Activated CD4-positive, alpha-beta memory T cell treated with anti-CD3 and anti-CD28 coated beads for 36 hours (primary cell): ENCODE measurements around the gene FRMD4A. TPM values are rescaled to one million over a fixed set of nuclear protein-coding genes. Genes with fewer than 3 reads are reported as not detected.

Source experiments
- CTCF ChIA-PET: fragments of 350-600 bp; sonication (Branson Sonifier 250); formaldehyde crosslinking; loops from one replicate; lab custom pipeline; 2021; ENCODE audit warnings: antibody characterized with exemption, inconsistent platforms; lab: Charles Lee
- POLR2A ChIA-PET: fragments of 350-600 bp; sonication (Branson Sonifier 250); formaldehyde crosslinking; loops from one replicate; lab custom pipeline; 2021; ENCODE audit warnings: antibody characterized with exemption; lab: Charles Lee
- DNase-seq: peaks from one replicate; pipeline ENCODE4 v3.0.0-alpha.2; 2020
- H3K27ac Mint-ChIP-seq: one replicate; pipeline ENCODE4 v1.8.0; 2021; ENCODE audit warnings: mixed read lengths
- H3K27me3 Mint-ChIP-seq: one replicate; pipeline ENCODE4 v1.8.0; 2021; ENCODE audit warnings: mixed read lengths
- H3K36me3 Mint-ChIP-seq: one replicate; pipeline ENCODE4 v1.8.0; 2021; ENCODE audit warnings: mixed read lengths
- H3K4me1 Mint-ChIP-seq: one replicate; pipeline ENCODE4 v1.8.0; 2021; ENCODE audit warnings: low read depth, mixed read lengths
- H3K4me3 Mint-ChIP-seq: one replicate; pipeline ENCODE4 v1.8.0; 2021; ENCODE audit warnings: mild to moderate bottlenecking, mixed read lengths
- H3K9me3 Mint-ChIP-seq: one replicate; pipeline ENCODE4 v1.8.0; 2021; ENCODE audit warnings: mixed read lengths
- intact Hi-C: fragments of 100-400 bp; cut with micrococcal nuclease; formaldehyde crosslinking; loops from one replicate; pipeline ENCODE4 v1.15.1; 2023
- total RNA-seq, 2 experiments: library from RNA; stranded (reverse); gene quantifications; one replicate each; pipeline ENCODE4 v1.2.3, GENCODE V29; 2021

The FRMD4A gene
- total RNA-seq, 2 experiments from 2014 or later = 0.31 to 1.7 TPM

DNA sequence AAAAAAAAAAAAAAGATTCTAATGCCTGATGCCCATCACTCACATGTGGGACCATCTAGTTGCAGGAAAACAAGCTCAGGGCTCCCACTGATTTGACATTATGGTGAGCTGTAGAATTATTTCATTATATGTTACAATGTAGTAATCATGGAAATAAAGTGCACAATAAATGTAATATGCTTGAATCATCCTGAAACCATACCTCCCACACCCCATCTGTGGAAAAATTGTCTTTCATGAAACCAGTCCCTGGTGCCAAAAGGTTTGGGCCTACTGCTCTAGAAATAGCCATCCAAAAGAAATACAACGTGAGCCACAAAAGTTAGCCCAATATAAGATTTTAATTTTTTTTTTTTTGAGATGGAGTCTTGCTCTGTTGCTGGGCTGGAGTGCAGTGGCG is 478.8 kb downstream of the FRMD4A start:
- Mint-ChIP-seq H3K4me1 (peaks cover 7% of the 10 kb centered on the region), H3K27ac (no peak overlapping the region), H3K36me3 (no peaks in the 10 kb centered on the region), H3K4me3 (no peak overlapping the region), H3K27me3 (no peaks in the 10 kb centered on the region), H3K9me3 (no peaks in the 10 kb centered on the region)
- intact Hi-C loops = no loop called here
- ChIA-PET POLR2A (no interaction called here), CTCF (no interaction called here)
- DNase-seq = no peak

DNA sequence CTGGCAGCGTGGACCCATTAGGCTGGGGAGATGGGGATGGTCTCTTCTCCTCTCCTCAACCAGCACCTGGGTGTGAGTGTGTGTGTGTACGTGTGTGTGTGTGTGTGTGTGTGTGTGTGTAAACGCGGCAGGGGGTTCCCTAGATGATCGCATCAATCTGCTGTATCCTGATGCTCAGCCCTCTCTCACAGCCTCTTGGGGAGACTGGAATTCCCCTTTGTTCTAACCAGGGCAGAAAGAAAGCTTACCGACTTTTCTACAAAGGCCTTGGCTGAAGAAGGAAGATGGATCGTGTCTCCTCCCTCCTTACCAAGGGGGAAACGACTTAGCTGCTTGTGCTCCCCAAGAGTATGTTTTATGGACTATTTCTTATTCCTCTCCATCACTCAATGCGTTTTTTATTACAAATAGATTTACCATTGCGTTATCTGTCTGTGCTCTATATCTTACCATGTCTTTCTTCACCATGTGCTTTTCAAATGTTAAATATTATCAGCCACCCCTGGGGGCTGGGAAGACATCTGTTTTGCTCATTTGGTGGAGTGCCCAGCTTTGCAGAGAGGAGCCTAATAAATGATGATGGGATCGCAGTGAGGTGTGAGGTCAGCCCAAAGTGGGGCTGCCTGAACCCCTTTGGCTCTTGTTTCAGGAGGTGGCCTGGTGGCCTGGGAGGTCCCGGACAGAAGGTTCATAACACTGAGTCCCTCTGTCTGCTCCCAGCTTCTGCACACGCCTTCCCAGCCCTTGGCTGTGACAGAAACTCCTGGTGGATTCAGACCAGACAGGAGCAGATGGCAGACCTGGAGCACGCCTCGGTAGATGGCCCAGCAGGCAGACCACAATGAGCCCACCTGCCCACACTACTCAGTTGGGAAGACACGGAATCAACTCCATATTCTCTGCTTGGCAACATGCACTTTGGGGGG is 481.9 kb downstream of the FRMD4A start:
- H3K4me1 Mint-ChIP-seq = peaks cover 12% of the 10 kb centered on the region
- intact Hi-C loops = no loop called here
- H3K4me3 Mint-ChIP-seq = no peak overlapping the region
- H3K27me3 Mint-ChIP-seq = no peaks in the 10 kb centered on the region
- ChIA-PET POLR2A (no interaction called here), CTCF (no interaction called here)
- DNase-seq = no peak
- H3K27ac Mint-ChIP-seq = no peak overlapping the region
- H3K9me3 Mint-ChIP-seq = no peaks in the 10 kb centered on the region
- no peaks in the 10 kb centered on the region for H3K36me3 Mint-ChIP-seq

DNA sequence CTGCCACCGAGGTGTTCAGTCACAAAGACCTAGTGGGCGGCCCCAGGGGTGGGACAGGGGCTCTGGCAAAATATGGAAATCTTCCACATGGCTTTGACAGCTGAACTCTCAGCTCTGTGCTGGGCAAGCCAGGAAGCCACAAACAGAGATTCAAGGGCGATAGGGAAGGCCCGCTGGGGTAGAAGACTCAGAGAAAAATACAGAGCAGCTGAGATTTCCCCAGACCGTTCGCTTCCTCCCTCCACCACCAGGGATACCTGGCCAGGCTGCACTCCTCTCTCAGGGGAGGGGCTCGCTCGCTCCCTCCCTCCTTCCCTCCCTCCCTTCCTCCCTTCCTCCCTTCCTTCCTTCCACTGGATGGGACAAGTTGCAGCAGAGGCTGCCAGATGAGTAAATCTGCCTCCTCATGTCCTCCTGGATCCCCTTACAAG is 483.5 kb downstream of the FRMD4A start:
- ChIA-PET CTCF (no interaction called here), POLR2A (no interaction called here)
- intact Hi-C loops = no loop called here
- no peak overlapping the region for H3K27ac Mint-ChIP-seq
- no peak for DNase-seq
- peaks cover 12% of the 10 kb centered on the region for H3K4me1 Mint-ChIP-seq
- no peaks in the 10 kb centered on the region for H3K9me3 Mint-ChIP-seq
- no peak overlapping the region for H3K4me3 Mint-ChIP-seq
- H3K27me3 Mint-ChIP-seq = no peaks in the 10 kb centered on the region
- no peaks in the 10 kb centered on the region for H3K36me3 Mint-ChIP-seq

DNA sequence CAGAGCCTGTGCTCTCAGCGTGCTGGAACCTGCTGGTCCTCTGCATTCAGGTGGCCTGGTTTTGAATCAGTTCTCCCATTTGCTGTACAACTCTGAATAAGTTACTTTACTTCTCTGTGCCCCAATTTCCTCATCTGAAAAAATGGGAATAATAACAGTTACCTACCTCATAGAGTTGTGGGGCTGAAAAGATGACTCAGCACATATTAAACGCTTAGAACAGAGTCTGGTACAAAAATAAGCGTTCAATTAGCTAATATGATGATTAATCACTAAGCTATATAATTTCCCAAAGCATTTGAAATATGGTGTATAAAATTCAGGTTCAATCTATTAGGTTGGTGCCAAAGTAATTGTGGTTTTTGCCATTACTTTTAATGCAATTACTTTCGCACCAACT is 484.8 kb downstream of the FRMD4A start:
- ChIA-PET POLR2A (no interaction called here), CTCF (no interaction called here)
- Mint-ChIP-seq H3K36me3 (no peaks in the 10 kb centered on the region), H3K4me3 (no peak overlapping the region), H3K27ac (no peak overlapping the region), H3K4me1 (peaks cover 12% of the 10 kb centered on the region), H3K27me3 (no peaks in the 10 kb centered on the region), H3K9me3 (peaks cover 11% of the 10 kb centered on the region)
- no peak for DNase-seq
- intact Hi-C loops = no loop called here

DNA sequence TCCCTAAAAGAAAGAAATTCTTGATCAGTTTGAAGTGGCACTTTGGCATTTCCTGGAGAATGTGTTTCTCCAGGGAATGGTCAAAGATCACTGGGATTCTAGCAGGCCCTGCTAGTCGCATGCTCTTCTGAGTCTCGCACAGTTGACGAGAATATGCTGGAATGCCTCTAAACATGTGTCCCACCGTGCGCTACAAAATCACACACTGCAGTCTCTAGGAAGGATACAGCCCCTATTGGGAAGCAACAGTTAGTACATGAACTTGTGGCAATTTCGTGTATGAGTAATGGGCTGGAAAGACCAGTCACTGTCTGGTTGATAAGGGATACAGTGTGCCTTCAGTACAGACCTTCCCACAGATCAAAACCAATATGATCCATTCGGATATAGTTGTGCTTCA is 486.1 kb downstream of the FRMD4A start:
- no peak for DNase-seq
- peaks cover 12% of the 10 kb centered on the region for H3K4me1 Mint-ChIP-seq
- ChIA-PET CTCF (no interaction called here), POLR2A (no interaction called here)
- H3K9me3 Mint-ChIP-seq = peaks cover 11% of the 10 kb centered on the region
- no peak overlapping the region for H3K27ac Mint-ChIP-seq
- intact Hi-C loops = no loop called here
- H3K36me3 Mint-ChIP-seq = no peaks in the 10 kb centered on the region
- no peaks in the 10 kb centered on the region for H3K27me3 Mint-ChIP-seq
- H3K4me3 Mint-ChIP-seq = no peak overlapping the region

DNA sequence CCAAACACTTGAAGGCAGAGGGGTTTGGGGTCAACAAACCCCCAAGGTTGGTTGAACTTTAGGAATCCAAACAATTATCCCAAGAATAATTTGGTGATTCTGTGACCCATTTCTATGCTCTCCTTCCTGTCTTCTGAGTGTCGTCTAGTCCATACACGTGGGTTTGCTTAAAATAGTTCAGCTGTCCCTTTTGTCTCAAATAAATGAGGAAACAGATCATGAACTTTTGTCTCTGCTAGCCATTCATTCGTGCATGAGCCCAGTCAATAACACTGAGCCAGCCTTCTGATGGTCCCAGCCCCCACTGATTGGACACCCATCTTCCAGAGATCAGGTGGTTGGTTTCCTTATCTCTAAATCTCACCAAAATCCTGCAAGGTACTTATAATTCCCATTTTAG is 488.6 kb downstream of the FRMD4A start:
- Mint-ChIP-seq H3K27me3 (no peaks in the 10 kb centered on the region), H3K4me3 (no peak overlapping the region), H3K4me1 (peaks cover 7% of the 10 kb centered on the region), H3K27ac (no peak overlapping the region), H3K36me3 (no peaks in the 10 kb centered on the region), H3K9me3 (peaks cover 11% of the 10 kb centered on the region)
- CTCF ChIA-PET = no interaction called here
- DNase-seq = no peak
- POLR2A ChIA-PET = interaction anchor here (0.6 kb wide), 1 partner anchor 747 kb away, joined by 3 read pairs; no protein-coding TSS in a partner anchor
- intact Hi-C loops = no loop called here

DNA sequence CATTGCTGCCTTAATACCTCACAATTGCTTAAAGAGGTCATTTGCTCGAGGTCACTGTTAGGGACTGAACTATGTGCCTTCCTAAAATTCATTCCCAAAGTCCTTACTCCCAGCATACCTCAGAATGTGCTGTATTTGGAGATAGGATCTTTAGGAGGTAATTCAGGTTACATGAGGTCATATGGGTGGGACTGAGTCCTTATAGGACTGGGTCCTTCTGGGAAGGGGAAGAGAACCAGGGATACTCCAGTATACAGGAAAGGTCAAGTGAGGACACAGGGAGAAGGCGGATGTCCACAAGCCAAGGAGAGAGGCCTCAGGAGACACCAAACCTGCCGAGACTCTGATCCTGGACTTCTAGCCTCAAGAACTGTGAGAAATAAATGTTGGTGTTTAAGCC is 490.7 kb downstream of the FRMD4A start:
- no peak for DNase-seq
- H3K27me3 Mint-ChIP-seq = no peaks in the 10 kb centered on the region
- no peak overlapping the region for H3K4me3 Mint-ChIP-seq
- no peaks in the 10 kb centered on the region for H3K4me1 Mint-ChIP-seq
- peaks cover 11% of the 10 kb centered on the region for H3K9me3 Mint-ChIP-seq
- ChIA-PET POLR2A (no interaction called here), CTCF (no interaction called here)
- no peaks in the 10 kb centered on the region for H3K36me3 Mint-ChIP-seq
- intact Hi-C loops = no loop called here
- H3K27ac Mint-ChIP-seq = no peak overlapping the region

DNA sequence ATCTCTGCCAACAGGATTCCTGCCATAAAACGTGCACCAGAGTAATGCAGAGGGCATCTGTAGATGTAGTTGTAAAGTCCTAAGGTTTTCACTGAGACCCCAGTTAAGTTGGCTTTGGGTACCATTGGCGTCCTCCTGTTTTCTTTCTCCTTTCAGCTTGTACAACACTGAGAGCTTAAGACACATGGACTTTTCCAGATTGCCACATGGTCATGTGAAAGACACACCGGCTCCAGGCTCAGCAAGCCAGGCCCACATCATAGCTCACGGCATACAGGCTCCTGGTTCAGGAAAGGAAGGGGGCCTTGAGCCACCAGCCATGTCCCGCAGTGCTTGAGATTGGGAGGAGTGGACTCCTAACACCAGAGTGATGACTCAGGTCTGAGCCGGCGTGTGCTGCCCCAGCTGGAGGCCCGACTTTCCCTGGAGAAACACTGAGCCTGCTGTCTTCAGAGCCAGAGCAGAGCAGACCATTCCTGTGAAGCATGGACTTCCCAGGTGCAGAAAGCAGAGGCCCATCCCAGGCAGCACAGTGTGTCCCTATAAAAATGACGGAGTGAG is 491.2 kb downstream of the FRMD4A start:
- Mint-ChIP-seq H3K9me3 (peaks cover 11% of the 10 kb centered on the region), H3K27me3 (no peaks in the 10 kb centered on the region), H3K4me3 (no peak overlapping the region), H3K36me3 (no peaks in the 10 kb centered on the region), H3K4me1 (no peaks in the 10 kb centered on the region), H3K27ac (no peak overlapping the region)
- no peak for DNase-seq
- ChIA-PET CTCF (no interaction called here), POLR2A (no interaction called here)
- intact Hi-C loops = no loop called here

DNA sequence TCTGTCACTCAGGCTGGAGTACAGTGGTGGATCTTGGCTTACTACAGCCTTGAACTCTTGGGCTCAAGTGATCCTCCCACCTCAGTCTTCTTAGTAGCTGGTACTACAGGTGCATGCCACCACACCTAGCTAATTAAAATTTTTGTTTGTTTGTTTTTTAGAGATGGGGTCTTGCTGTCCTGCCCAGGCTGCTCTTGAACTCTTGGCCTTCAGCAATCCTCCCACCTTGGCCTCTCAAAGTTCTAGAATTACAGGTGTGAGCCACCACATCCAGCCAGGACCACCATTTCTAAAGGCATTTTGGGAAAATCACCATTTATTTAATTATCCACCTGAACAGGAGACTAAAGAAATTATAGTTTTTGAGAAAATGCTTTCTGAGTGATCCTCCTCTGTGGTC is 491.7 kb downstream of the FRMD4A start:
- Mint-ChIP-seq H3K4me1 (no peaks in the 10 kb centered on the region), H3K27ac (no peak overlapping the region), H3K36me3 (no peaks in the 10 kb centered on the region), H3K27me3 (no peaks in the 10 kb centered on the region), H3K9me3 (peaks cover 11% of the 10 kb centered on the region), H3K4me3 (no peak overlapping the region)
- CTCF ChIA-PET = no interaction called here
- POLR2A ChIA-PET = no interaction called here
- no peak for DNase-seq
- intact Hi-C loops = no loop called here

DNA sequence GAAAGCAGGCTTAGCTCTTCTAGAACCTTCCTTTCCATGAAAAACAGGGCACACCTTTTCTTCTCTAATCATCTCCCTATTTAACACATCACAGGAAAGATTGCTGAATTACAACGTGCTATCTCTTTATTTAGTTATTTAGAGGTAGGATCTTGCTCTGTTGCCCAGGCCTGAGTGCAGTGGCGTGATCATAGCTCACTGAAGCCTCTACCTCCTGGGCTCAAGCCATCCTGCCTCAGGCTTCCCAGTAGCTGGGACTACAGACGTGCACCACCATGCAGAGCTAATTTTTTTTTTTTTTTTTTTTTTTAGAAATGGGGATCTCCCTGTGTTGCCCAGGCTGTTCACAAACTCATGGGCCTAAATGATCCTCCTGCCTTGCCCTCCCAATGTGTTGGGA is 492.8 kb downstream of the FRMD4A start:
- no peak overlapping the region for H3K4me3 Mint-ChIP-seq
- intact Hi-C loops = no loop called here
- H3K4me1 Mint-ChIP-seq = no peaks in the 10 kb centered on the region
- no peaks in the 10 kb centered on the region for H3K36me3 Mint-ChIP-seq
- H3K9me3 Mint-ChIP-seq = peaks cover 11% of the 10 kb centered on the region
- POLR2A ChIA-PET = no interaction called here
- DNase-seq = no peak
- no peaks in the 10 kb centered on the region for H3K27me3 Mint-ChIP-seq
- CTCF ChIA-PET = no interaction called here
- H3K27ac Mint-ChIP-seq = no peak overlapping the region

DNA sequence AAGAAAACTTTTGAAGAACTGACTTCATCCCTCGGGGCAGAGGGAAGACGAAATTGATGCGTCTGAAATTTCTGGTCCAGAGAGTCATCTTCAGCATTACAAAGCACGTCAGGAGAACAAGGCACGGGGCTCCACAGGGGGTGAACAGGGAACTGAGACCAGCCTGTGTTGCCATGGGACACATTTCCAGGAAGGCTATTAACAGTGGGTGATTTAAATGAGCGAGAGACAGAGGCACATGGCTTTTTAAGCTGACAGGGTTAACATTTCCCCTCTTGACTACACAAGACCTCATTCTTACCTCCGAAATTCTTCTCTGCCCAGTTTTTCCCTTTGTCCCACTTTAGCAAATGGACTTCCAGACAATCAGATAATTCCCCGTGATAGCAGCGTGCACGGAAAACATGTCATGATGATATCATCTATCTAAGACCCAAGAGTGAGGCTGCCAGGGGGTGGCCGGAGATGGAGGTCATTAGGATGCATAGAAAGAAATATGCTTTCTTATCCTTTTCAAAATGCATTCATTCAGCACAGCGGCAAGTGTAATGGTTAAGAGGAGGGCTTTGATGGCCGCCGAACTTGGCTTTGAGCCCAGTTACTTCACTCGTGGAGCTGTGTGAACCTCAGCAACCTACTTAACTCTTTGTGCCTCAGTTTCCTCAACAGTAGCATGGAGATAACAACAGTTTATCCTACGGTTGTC is 496.0 kb downstream of the FRMD4A start:
- Mint-ChIP-seq H3K27me3 (no peaks in the 10 kb centered on the region), H3K4me1 (no peaks in the 10 kb centered on the region), H3K9me3 (no peaks in the 10 kb centered on the region), H3K4me3 (no peak overlapping the region), H3K27ac (no peak overlapping the region), H3K36me3 (no peaks in the 10 kb centered on the region)
- POLR2A ChIA-PET = no interaction called here
- intact Hi-C loops = no loop called here
- no peak for DNase-seq
- CTCF ChIA-PET = no interaction called here

DNA sequence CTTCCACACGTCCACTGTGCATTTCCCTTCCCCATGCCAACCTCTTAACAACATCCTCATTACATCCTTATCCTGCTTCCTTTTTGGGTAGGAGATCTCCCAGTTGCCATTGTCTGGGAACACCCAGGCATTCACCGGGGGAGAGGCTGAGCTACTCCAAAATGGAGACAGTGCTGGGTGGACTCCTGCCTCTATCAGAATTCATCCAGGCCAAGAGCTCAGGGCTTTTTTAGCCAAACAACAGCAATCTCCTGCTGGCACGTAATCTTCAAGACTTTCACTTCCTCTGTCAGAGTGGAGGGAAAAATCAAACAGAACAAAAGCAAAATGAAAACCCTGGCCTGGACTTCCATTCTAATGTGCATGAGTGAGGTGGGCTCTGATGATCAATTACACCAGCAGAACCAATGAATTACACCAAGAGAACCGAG is 499.0 kb downstream of the FRMD4A start:
- H3K27me3 Mint-ChIP-seq = no peaks in the 10 kb centered on the region
- ChIA-PET POLR2A (no interaction called here), CTCF (interaction anchor here (1.1 kb wide), 1 partner anchor 172 kb away, joined by 3 read pairs; no protein-coding TSS in a partner anchor)
- intact Hi-C loops = no loop called here
- no peak overlapping the region for H3K27ac Mint-ChIP-seq
- H3K4me3 Mint-ChIP-seq = no peak overlapping the region
- H3K4me1 Mint-ChIP-seq = no peaks in the 10 kb centered on the region
- no peak for DNase-seq
- no peaks in the 10 kb centered on the region for H3K9me3 Mint-ChIP-seq
- H3K36me3 Mint-ChIP-seq = no peaks in the 10 kb centered on the region
